Measurements from ENCODE around the gene WWOX.

Gene WWOX

GRCh38 chr16:79069121-79069520 lies 969.7 kb downstream of the WWOX start:
- no peak for DNase-seq (ENCODE audit: extremely low read depth, insufficient read length)
- TF ChIP-seq CTCF (IDR thresholded peaks at IDR 0.05; ENCODE audit: insufficient read depth, low read length, poor library complexity, severe bottlenecking) = no peak
- Histone ChIP-seq H3K4me3 (replicated peaks; ENCODE audit: low read depth, low read length) (no peak overlapping the region), H3K36me3 (ENCODE audit: control insufficient read depth, insufficient read depth, low read length) (no peaks in the 10 kb centered on the region), H3K27me3 (replicated peaks; ENCODE audit: control insufficient read depth, insufficient read depth, low read length) (no peaks in the 10 kb centered on the region; the same call in none of the 2 replicates)

DNA sequence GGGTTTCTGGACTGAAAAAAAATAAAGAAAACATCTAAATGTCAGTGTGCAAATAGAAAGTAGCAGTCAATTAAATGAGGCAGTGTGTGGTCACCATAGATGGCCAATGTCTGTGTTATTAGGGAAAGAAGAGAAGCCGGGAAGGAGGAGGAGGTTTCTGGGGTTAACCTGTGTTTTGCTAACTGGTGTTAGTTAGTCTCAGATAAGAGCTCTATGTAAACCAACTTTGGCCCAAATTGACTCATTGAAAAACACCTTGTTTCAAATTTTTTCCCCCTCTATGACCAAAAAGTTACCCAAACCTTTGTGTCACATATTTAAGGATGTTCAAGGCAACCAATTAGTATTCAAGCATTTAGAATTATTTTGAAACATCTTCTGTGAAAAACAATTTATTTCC lies 970.2 kb downstream of the WWOX start:
- no peak for DNase-seq (ENCODE audit: extremely low read depth, insufficient read length)
- H3K36me3 ChIP-seq (ENCODE audit: control insufficient read depth, insufficient read depth, low read length) = no peaks in the 10 kb centered on the region
- no peak overlapping the region for H3K4me3 ChIP-seq (replicated peaks; ENCODE audit: low read depth, low read length)
- no peaks in the 10 kb centered on the region; the same call in none of the 2 replicates for H3K27me3 ChIP-seq (replicated peaks; ENCODE audit: control insufficient read depth, insufficient read depth, low read length)
- no peak for TF ChIP-seq CTCF (IDR thresholded peaks at IDR 0.05; ENCODE audit: insufficient read depth, low read length, poor library complexity, severe bottlenecking)

DNA sequence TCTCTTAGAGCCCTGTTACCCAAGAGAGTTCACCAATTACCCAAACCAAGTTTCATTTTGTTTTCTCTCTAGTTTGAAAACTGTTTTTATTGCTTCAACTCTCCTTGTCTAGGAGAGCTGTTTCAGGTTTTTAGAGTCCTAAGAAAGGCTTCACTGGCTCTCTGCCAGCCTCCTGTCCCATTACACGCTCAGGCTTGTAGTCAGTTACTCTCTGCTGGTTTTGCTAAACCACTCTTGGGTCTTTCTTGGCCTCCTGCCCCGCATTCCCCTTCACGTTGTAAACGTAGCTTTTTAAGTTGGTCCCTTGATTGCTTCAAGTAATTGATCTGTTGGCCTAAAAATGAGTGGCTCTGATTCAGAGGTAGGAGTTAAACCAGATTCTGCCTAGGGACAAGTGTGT lies 972.0 kb downstream of the WWOX start:
- TF ChIP-seq CTCF (IDR thresholded peaks at IDR 0.05; ENCODE audit: insufficient read depth, low read length, poor library complexity, severe bottlenecking) = no peak
- no peak for DNase-seq (ENCODE audit: extremely low read depth, insufficient read length)

GRCh38 chr16:79072517-79072916 lies 973.1 kb downstream of the WWOX start:
- DNase-seq (ENCODE audit: extremely low read depth, insufficient read length) = no peak
- H3K4me3 ChIP-seq (replicated peaks; ENCODE audit: low read depth, low read length) = no peak overlapping the region
- TF ChIP-seq CTCF (IDR thresholded peaks at IDR 0.05; ENCODE audit: insufficient read depth, low read length, poor library complexity, severe bottlenecking) = no peak
- H3K36me3 ChIP-seq (ENCODE audit: control insufficient read depth, insufficient read depth, low read length) = no peaks in the 10 kb centered on the region
- no peaks in the 10 kb centered on the region; the same call in 1 of the 2 replicates for H3K27me3 ChIP-seq (replicated peaks; ENCODE audit: control insufficient read depth, insufficient read depth, low read length)

More for the DNA sequence above, 972.0 kb downstream of the WWOX start:
- no peaks in the 10 kb centered on the region for H3K36me3 ChIP-seq (ENCODE audit: control insufficient read depth, insufficient read depth, low read length)
- H3K4me3 ChIP-seq (replicated peaks; ENCODE audit: low read depth, low read length) = no peak overlapping the region
- no peaks in the 10 kb centered on the region; the same call in none of the 2 replicates for H3K27me3 ChIP-seq (replicated peaks; ENCODE audit: control insufficient read depth, insufficient read depth, low read length)

GRCh38 chr16:79073566-79073965 lies 974.1 kb downstream of the WWOX start:
- no peaks in the 10 kb centered on the region for H3K36me3 ChIP-seq (ENCODE audit: control insufficient read depth, insufficient read depth, low read length)
- TF ChIP-seq CTCF (IDR thresholded peaks at IDR 0.05; ENCODE audit: insufficient read depth, low read length, poor library complexity, severe bottlenecking) = no peak
- DNase-seq (ENCODE audit: extremely low read depth, insufficient read length) = no peak
- H3K4me3 ChIP-seq (replicated peaks; ENCODE audit: low read depth, low read length) = no peak overlapping the region
- H3K27me3 ChIP-seq (replicated peaks; ENCODE audit: control insufficient read depth, insufficient read depth, low read length) = no peaks in the 10 kb centered on the region

GRCh38 chr16:79074541-79074940 lies 975.1 kb downstream of the WWOX start:
- Histone ChIP-seq H3K27me3 (replicated peaks; ENCODE audit: control insufficient read depth, insufficient read depth, low read length) (no peaks in the 10 kb centered on the region), H3K4me3 (replicated peaks; ENCODE audit: low read depth, low read length) (no peak overlapping the region), H3K36me3 (ENCODE audit: control insufficient read depth, insufficient read depth, low read length) (no peaks in the 10 kb centered on the region)
- no peak for DNase-seq (ENCODE audit: extremely low read depth, insufficient read length)
- no peak for TF ChIP-seq CTCF (IDR thresholded peaks at IDR 0.05; ENCODE audit: insufficient read depth, low read length, poor library complexity, severe bottlenecking)
